ENCODE results near the gene RPUSD2. TPM values are rescaled to one million over a fixed set of nuclear protein-coding genes. Genes with fewer than 3 reads are reported as not detected.

Gene RPUSD2
- total RNA-seq, 2 experiments from 2014 or later: 10.9 to 12.6 TPM

DNA sequence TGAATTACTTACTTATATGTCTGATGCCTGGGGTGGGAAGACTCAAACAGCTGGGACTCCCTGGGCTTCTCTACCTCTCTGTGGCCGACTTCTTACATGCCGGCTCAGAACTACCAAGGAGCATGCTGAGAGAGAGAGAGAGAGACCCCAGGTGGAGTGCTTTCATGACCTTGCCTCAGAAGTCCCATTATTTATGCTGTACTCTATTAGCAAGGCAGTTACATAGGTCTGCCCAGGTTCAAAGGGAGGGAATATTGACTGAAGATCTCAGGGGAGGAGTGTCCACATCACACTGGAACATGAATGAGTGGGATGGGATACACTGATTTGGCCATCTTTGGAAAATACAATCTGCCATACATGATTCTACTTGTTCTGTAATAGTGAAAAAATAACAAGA is 20.5 kb upstream of the RPUSD2 start:
- Mint-ChIP-seq H3K4me1 (ENCODE audit: low read depth) (peaks cover 2% of the 10 kb centered on the region), H3K27ac (no peak overlapping the region), H3K36me3 (ENCODE audit: low read depth) (peaks cover 16% of the 10 kb centered on the region), H3K9me3 (no peaks in the 10 kb centered on the region), H3K4me3 (no peak overlapping the region), H3K27me3 (ENCODE audit: low read depth) (no peaks in the 10 kb centered on the region)
- no peak for DNase-seq
- CTCF ChIA-PET: interaction anchor here (1.3 kb wide), 1 partner anchor 131 kb away, joined by 6 read pairs; no protein-coding TSS in a partner anchor
- intact Hi-C loops (cut with micrococcal nuclease): no loop called here

DNA sequence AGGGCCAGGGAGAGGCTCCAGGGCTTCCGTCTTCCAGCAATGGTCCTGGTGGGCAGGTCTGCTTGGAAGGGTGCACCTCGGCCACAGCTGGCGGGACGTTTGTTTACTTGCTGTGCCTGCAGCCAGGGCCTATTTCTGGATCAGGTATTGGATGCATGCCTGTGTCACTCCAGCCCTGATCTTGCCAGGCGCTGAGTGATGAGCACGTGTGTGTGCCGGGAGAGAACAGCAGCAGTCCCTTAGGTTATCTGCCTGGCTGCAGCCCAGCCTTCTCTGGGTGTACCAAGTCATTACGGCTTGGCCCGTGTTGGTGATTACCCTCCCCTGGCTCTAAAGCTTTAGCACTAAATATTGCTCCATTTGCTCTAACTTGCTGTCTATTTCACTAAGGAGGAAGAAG is 19.2 kb upstream of the RPUSD2 start:
- intact Hi-C loops (cut with micrococcal nuclease): no loop called here
- CTCF ChIA-PET: interaction anchor here (1.1 kb wide), 1 partner anchor 116 kb away, joined by 4 read pairs; no protein-coding TSS in a partner anchor

DNA sequence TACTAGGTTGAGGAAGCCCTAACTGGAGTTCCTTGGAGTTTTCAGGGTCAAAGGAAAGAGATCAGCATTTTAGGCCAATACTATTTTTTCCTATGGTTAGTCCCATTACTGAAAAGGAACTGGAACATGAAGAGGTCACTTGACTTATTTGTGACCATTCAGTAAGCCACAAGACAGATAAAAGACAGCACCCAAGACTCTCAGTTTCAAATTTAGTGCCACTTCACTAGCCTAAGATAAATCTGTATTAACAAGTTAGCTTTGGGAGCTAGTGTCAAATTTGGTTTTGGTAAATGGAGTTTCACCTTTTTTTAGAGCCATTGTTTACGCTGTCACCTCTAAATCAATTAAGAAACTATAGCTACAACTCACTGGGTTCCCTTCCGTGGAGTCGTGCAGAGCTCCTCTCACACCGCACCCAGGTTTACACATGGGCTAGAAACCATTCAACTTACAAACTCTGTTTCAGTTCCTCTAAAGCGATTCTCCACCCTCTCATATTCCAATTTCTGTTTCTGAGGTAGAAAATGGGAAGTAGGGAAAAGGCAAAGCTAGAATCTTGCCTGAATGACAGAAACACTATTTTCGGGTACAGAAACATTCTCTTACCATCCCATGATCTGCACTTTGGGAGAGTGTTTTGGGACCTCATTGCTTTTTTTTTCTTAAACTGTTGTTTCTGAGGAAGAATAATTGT is 18.6 kb upstream of the RPUSD2 start:
- no peak overlapping the region for H3K4me3 Mint-ChIP-seq
- no peaks in the 10 kb centered on the region for H3K27me3 Mint-ChIP-seq (ENCODE audit: low read depth)
- H3K27ac Mint-ChIP-seq: no peak overlapping the region
- no peaks in the 10 kb centered on the region for H3K4me1 Mint-ChIP-seq (ENCODE audit: low read depth)
- CTCF ChIA-PET: interaction anchor here (1.1 kb wide), 1 partner anchor 115 kb away, joined by 4 read pairs; no protein-coding TSS in a partner anchor
- intact Hi-C loops (cut with micrococcal nuclease): no loop called here
- peaks cover 16% of the 10 kb centered on the region for H3K36me3 Mint-ChIP-seq (ENCODE audit: low read depth)
- H3K9me3 Mint-ChIP-seq: no peaks in the 10 kb centered on the region
- DNase-seq: no peak

More for the DNA sequence above, 19.2 kb upstream of the RPUSD2 start:
- DNase-seq: no peak
- no peaks in the 10 kb centered on the region for H3K27me3 Mint-ChIP-seq (ENCODE audit: low read depth)
- no peak overlapping the region for H3K4me3 Mint-ChIP-seq
- H3K27ac Mint-ChIP-seq: no peak overlapping the region
- no peaks in the 10 kb centered on the region for H3K9me3 Mint-ChIP-seq
- peaks cover 16% of the 10 kb centered on the region for H3K36me3 Mint-ChIP-seq (ENCODE audit: low read depth)
- no peaks in the 10 kb centered on the region for H3K4me1 Mint-ChIP-seq (ENCODE audit: low read depth)

DNA sequence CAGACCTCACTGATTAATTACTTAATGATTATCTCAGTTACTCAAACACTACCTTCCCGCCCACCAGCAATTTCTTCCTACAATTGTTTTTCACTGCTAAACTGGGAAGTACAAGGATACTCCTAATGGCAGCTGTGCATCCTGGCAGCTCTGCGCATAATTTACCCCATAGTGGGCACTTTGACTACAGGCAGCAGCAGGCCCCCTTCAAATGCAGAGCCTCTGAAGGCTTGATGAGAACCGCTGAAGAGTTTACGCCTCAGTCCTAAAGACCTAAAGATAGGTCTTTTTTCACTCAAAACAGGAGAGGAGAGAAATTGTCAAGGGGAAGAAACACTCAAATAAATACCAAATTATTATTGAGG is 15.0 kb upstream of the RPUSD2 start:
- H3K27ac Mint-ChIP-seq: no peak overlapping the region
- no peaks in the 10 kb centered on the region for H3K9me3 Mint-ChIP-seq
- no peaks in the 10 kb centered on the region for H3K27me3 Mint-ChIP-seq (ENCODE audit: low read depth)
- peaks cover 6% of the 10 kb centered on the region for H3K4me1 Mint-ChIP-seq (ENCODE audit: low read depth)
- H3K4me3 Mint-ChIP-seq: no peak overlapping the region
- intact Hi-C loops (cut with micrococcal nuclease): no loop called here
- H3K36me3 Mint-ChIP-seq (ENCODE audit: low read depth): peaks cover 21% of the 10 kb centered on the region
- CTCF ChIA-PET: no interaction called here
- DNase-seq: no peak

- intact Hi-C loops (cut with micrococcal nuclease): no loop called here
- H3K4me3 Mint-ChIP-seq: no peak overlapping the region
- H3K27ac Mint-ChIP-seq: no peak overlapping the region
- peaks cover 13% of the 10 kb centered on the region for H3K4me1 Mint-ChIP-seq (ENCODE audit: low read depth)
- H3K27me3 Mint-ChIP-seq (ENCODE audit: low read depth): no peaks in the 10 kb centered on the region
- H3K36me3 Mint-ChIP-seq (ENCODE audit: low read depth): peaks cover 22% of the 10 kb centered on the region
- CTCF ChIA-PET: no interaction called here
- no peaks in the 10 kb centered on the region for H3K9me3 Mint-ChIP-seq
- no peak for DNase-seq
Measured at GRCh38 chr15:40555876-40556275, 13.2 kb upstream of the RPUSD2 start.

GRCh38 chr15:40558952-40559742 is 10.0 kb upstream of the RPUSD2 start:
- no peak overlapping the region for H3K27ac Mint-ChIP-seq
- DNase-seq: no peak
- H3K27me3 Mint-ChIP-seq (ENCODE audit: low read depth): no peaks in the 10 kb centered on the region
- no peaks in the 10 kb centered on the region for H3K9me3 Mint-ChIP-seq
- CTCF ChIA-PET: interaction anchor here (0.6 kb wide), 1 partner anchor 29 kb away, joined by 4 read pairs; no protein-coding TSS in a partner anchor
- no peak overlapping the region for H3K4me3 Mint-ChIP-seq
- H3K4me1 Mint-ChIP-seq (ENCODE audit: low read depth): peaks cover 30% of the 10 kb centered on the region
- intact Hi-C loops (cut with micrococcal nuclease): no loop called here
- peaks cover 18% of the 10 kb centered on the region for H3K36me3 Mint-ChIP-seq (ENCODE audit: low read depth)

- no peak for DNase-seq
- Mint-ChIP-seq H3K27ac (no peak overlapping the region), H3K9me3 (no peaks in the 10 kb centered on the region), H3K27me3 (ENCODE audit: low read depth) (no peaks in the 10 kb centered on the region), H3K4me3 (no peak overlapping the region), H3K36me3 (ENCODE audit: low read depth) (peaks cover 6% of the 10 kb centered on the region), H3K4me1 (ENCODE audit: low read depth) (peaks cover 48% of the 10 kb centered on the region)
- intact Hi-C loops (cut with micrococcal nuclease): no loop called here
- CTCF ChIA-PET: interaction anchor here (1.3 kb wide), 1 partner anchor 28 kb away, joined by 3 read pairs; no protein-coding TSS in a partner anchor
Measured at GRCh38 chr15:40562691-40563090, 6.4 kb upstream of the RPUSD2 start.

GRCh38 chr15:40563426-40563825 is 5.7 kb upstream of the RPUSD2 start:
- Mint-ChIP-seq H3K27me3 (ENCODE audit: low read depth) (no peaks in the 10 kb centered on the region), H3K9me3 (no peaks in the 10 kb centered on the region), H3K4me3 (no peak overlapping the region), H3K36me3 (ENCODE audit: low read depth) (peaks cover 6% of the 10 kb centered on the region), H3K4me1 (ENCODE audit: low read depth) (peaks cover 47% of the 10 kb centered on the region), H3K27ac (peak overlapping the region; percentile 26)
- CTCF ChIA-PET: interaction anchor here (1.3 kb wide), 1 partner anchor 28 kb away, joined by 3 read pairs; no protein-coding TSS in a partner anchor
- intact Hi-C loops (cut with micrococcal nuclease): no loop called here
- no peak for DNase-seq

DNA sequence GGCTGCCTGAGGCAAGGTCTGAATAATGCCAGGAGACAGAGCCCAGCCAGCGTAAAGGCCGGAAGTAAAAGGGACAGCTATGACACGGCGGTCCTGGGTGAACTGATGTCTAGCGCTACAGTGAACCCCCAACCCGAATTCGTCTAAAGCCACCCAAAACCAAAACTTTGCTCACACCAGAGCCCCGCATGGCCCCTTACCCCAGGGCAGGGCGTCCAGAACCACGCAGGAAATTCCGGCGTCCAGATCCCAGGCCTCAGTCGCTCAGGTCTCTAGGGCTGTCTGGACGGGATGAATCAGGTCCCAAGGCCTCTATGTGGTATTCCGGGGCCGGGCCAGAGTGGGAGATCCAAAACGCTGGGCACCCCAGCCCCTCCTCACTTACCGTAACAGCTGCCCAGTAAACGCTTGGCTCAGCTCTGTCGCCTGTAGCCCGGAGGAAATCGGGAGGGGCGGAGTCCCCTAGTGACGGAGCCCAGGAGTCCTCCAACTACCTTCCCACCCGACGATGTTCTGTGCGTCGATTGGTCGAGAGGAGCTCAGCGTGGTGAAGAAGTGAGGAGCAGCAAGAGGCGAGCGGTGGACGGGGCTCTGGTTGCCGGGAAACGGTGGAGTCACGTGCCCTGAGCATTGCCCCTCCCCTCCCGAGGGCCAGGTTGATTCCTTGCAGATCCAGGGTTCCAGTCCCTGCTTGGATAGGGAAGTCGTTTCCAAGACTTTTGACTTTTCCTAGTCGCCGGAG is 4.3 kb upstream of the RPUSD2 start, which contains the start of gene CCDC32:
TSS of gene CCDC32 (minus strand) at position 452 of the 742 bp plus-strand sequence. CDS start 2,027 bp downstream, outside the sequence.
- intact Hi-C loops (cut with micrococcal nuclease): loop anchor here (1.0 to 5.0 kb wide), 5 partner anchors 30 to 553 kb away; partner anchors contain the start of genes INO80, KNL1 and RMDN3
- peak within 1 kb of the TSS; percentile 90 for H3K27ac Mint-ChIP-seq
- H3K9me3 Mint-ChIP-seq: no peaks in the 10 kb centered on the region
- CTCF ChIA-PET: interaction anchor here (0.6 to 1.5 kb wide), 10 partner anchors 25 to 339 kb away, joined by 3 to 9 read pairs (median 4); no protein-coding TSS in a partner anchor
- H3K36me3 Mint-ChIP-seq (ENCODE audit: low read depth): peaks cover 6% of the 10 kb centered on the region
- peaks cover 45% of the 10 kb centered on the region for H3K4me1 Mint-ChIP-seq (ENCODE audit: low read depth)
- H3K4me3 Mint-ChIP-seq: peak within 1 kb of the TSS; percentile 96
- peak; percentile 98 for DNase-seq
- H3K27me3 Mint-ChIP-seq (ENCODE audit: low read depth): no peaks in the 10 kb centered on the region

DNA sequence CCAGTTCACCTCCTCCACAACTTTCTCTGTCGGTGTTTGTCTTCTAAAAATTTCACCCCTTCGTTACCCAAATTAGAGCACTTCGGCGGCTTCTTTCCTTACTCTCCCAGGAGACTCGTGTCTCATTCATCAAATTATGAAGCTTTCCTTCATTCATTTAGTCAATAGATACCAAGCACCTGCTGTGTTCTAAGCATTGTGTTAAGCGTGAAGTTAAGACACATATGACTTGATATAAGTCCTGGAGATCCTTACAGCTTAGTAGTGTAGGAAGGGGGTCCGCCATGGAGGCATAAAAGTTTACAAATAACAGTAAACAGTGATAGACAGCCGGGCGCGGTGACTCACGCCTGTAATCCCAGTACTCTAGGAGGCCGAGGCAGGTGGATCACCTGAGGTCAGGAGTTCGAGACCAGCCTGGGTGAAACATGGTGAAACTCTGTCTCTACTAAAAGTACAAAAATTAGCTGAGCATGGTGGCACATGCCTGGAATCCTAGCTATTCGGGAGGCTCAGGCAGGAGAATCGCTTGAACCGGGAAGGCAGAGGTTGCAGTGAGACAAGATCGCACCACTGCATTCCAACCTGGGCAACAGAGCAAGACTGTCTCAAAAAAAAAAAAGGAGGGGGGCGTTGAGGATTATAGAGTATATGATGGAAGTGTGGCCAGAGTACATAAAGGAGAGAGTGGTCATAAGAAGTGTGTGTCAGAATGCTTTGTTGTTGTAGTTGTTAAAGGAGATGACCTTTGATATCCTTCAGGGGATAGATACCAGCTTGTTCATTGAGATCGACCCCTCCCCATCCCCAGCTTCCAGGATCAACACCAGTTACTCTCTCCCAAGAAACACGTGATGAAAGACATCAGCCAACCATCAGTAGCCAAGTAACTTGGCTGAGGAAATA is 3.5 kb upstream of the RPUSD2 start:
- H3K36me3 Mint-ChIP-seq (ENCODE audit: low read depth): peaks cover 3% of the 10 kb centered on the region

DNA sequence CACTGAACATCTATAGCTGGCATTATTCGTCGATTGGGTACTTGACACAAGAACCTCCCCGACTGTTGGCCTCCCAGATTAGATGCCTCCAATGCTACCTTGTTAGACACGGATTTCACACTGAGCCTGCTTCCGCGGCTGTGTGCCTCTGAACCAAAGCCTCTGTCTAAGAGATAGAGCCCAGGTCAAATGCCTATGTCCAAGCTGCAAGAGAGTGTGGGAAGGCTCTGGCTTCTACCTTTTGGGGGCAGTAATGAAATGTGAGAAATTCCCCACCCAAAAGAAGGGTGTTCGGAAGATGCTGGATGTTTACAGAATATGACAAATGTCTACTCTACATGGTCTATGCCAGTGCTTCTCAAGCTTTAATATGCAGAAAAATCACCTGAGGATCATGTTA is 2.0 kb upstream of the RPUSD2 start:
- Mint-ChIP-seq H3K27me3 (ENCODE audit: low read depth) (no peaks in the 10 kb centered on the region), H3K36me3 (ENCODE audit: low read depth) (peaks cover 1% of the 10 kb centered on the region), H3K4me1 (ENCODE audit: low read depth) (peaks cover 55% of the 10 kb centered on the region), H3K27ac (no peak overlapping the region), H3K9me3 (no peaks in the 10 kb centered on the region), H3K4me3 (no peak overlapping the region)
- intact Hi-C loops (cut with micrococcal nuclease): loop anchor here (5.0 kb wide), 1 partner anchor 550 kb away; the partner anchor contains the start of gene INO80
- CTCF ChIA-PET: interaction anchor here (1.3 to 1.4 kb wide), 2 partner anchors 23 to 24 kb away, joined by 5 read pairs; no protein-coding TSS in a partner anchor
- peak; percentile 33 for DNase-seq

More for the DNA sequence above, 3.5 kb upstream of the RPUSD2 start:
- no peak for DNase-seq
- Mint-ChIP-seq H3K9me3 (no peaks in the 10 kb centered on the region), H3K4me3 (peak overlapping the region; percentile 96), H3K27me3 (ENCODE audit: low read depth) (no peaks in the 10 kb centered on the region), H3K27ac (peak overlapping the region; percentile 90), H3K4me1 (ENCODE audit: low read depth) (peaks cover 48% of the 10 kb centered on the region)
- intact Hi-C loops (cut with micrococcal nuclease): loop anchor here (1.0 to 5.0 kb wide), 5 partner anchors 29 to 552 kb away; partner anchors contain the start of genes INO80, KNL1 and RMDN3
- CTCF ChIA-PET: interaction anchor here (0.6 to 1.5 kb wide), 7 partner anchors 24 to 120 kb away, joined by 3 to 9 read pairs (median 3); no protein-coding TSS in a partner anchor

Measured in activated naive CD4-positive, alpha-beta T cell treated with anti-CD3 and anti-CD28 coated beads for 36 hours (primary cell).